ENCODE measurements around the gene MRPL33.
"Not testable (repeated sequence)": the region's sequence is repeated elsewhere in the genome, so short reads cannot be mapped to it uniquely, and the experiment has no call there.

MRPL33 gene

GRCh38 chr2:27742571-27742970 lies 28.9 kb upstream of the MRPL33 start:
- DNase-seq = no peak

- DNase-seq = not testable (repeated sequence)
Observed at GRCh38 chr2:27745494-27745893, 26.0 kb upstream of the MRPL33 start.

- no peak for DNase-seq
Observed at GRCh38 chr2:27746325-27746724, 25.2 kb upstream of the MRPL33 start.

GRCh38 chr2:27747827-27748352 lies 23.6 kb upstream of the MRPL33 start:
- DNase-seq = no peak

GRCh38 chr2:27748803-27749554 lies 22.5 kb upstream of the MRPL33 start:
- DNase-seq = not testable (repeated sequence)

- no peak for DNase-seq
Observed at GRCh38 chr2:27751377-27751776, 20.1 kb upstream of the MRPL33 start.

- DNase-seq = no peak
Observed at GRCh38 chr2:27752551-27753237, 18.8 kb upstream of the MRPL33 start.

GRCh38 chr2:27754138-27754588 lies 17.4 kb upstream of the MRPL33 start:
- DNase-seq = peak; percentile 51

GRCh38 chr2:27754831-27755230 lies 16.7 kb upstream of the MRPL33 start:
- DNase-seq = no peak

GRCh38 chr2:27756091-27756490 lies 15.4 kb upstream of the MRPL33 start:
- no peak for DNase-seq

- DNase-seq = no peak
Observed at GRCh38 chr2:27756544-27757498, 14.7 kb upstream of the MRPL33 start.

- no peak for DNase-seq
Observed at GRCh38 chr2:27762951-27763906, 8.3 kb upstream of the MRPL33 start.

- DNase-seq = no peak
Observed at GRCh38 chr2:27763907-27764267, 7.6 kb upstream of the MRPL33 start.

GRCh38 chr2:27764526-27764925 lies 7.0 kb upstream of the MRPL33 start:
- not testable (repeated sequence) for DNase-seq

- no peak for DNase-seq
Observed at GRCh38 chr2:27765621-27766286, 5.8 kb upstream of the MRPL33 start.

- DNase-seq = no peak
Observed at GRCh38 chr2:27766287-27766661, 5.2 kb upstream of the MRPL33 start.

- no peak for DNase-seq
Observed at GRCh38 chr2:27771202-27771547, 344 bp upstream of the MRPL33 start.

- no peak for DNase-seq
Observed at GRCh38 chr2:27772804-27773203, 1.3 kb downstream of the MRPL33 start.

- DNase-seq = no peak
Observed at GRCh38 chr2:27773959-27774358, 2.4 kb downstream of the MRPL33 start.

- no peak for DNase-seq
Observed at GRCh38 chr2:27776097-27776496, 4.6 kb downstream of the MRPL33 start.

- DNase-seq = no peak
Observed at GRCh38 chr2:27776696-27777095, 5.2 kb downstream of the MRPL33 start.

All from KG1 (cell line).